CD4-positive, CD25-positive, alpha-beta regulatory T cell (primary cell): ENCODE data around the gene DCAF16. TPM values are rescaled to one million over a fixed set of nuclear protein-coding genes. Genes with fewer than 3 reads are reported as not detected.
A peak's percentile ranks its signal among the peaks of the same experiment; 100 is the strongest.

Source experiments
- ATAC-seq, 2 donors: fragments of 150-1000 bp; cut with Tn5 transposase; one replicate each; pipeline ENCODE4 v1.10.0; 2021; ENCODE audit warnings: low read depth in 2 of 2, moderate number of reproducible peaks in 2 of 2, moderate library complexity in 1 of 2
- DNase-seq, 3 donors: peaks; one replicate each; pipeline versions ENCODE4 v3.0.0 to v3.0.0-alpha.2; 2012 to 2022; ENCODE audit warnings: mixed read lengths in 1 of 3
- H3K27ac ChIP-seq: one replicate; pipeline ENCODE4 v1.7.0; 2013; ENCODE audit warnings: mild to moderate bottlenecking, low read length; ENCODE audit not compliant: insufficient read depth, poor library complexity, severe bottlenecking
- H3K27me3 ChIP-seq: one replicate; pipeline ENCODE4 v1.7.0; 2013; ENCODE audit warnings: low read length; ENCODE audit not compliant: control insufficient read depth, insufficient read depth
- H3K36me3 ChIP-seq: one replicate; pipeline ENCODE4 v1.7.0; 2013; ENCODE audit warnings: mild to moderate bottlenecking, low read length, moderate library complexity; ENCODE audit not compliant: control insufficient read depth, insufficient read depth
- H3K4me1 ChIP-seq: 2 replicates; pipeline ENCODE4 v1.7.0; 2013; ENCODE audit warnings: mild to moderate bottlenecking, low read length; ENCODE audit not compliant: insufficient read depth, control insufficient read depth, poor library complexity, severe bottlenecking
- H3K4me3 ChIP-seq: one replicate; pipeline ENCODE4 v1.7.0; 2013; ENCODE audit warnings: low read depth, mild to moderate bottlenecking, low read length, moderate library complexity
- H3K9me3 ChIP-seq, 2 experiments: 1 replicate in 1 of 2; 2 replicates in 1 of 2; pipeline ENCODE4 v1.7.0; 2013; ENCODE audit warnings: low read length in 2 of 2, mild to moderate bottlenecking in 1 of 2, moderate library complexity in 1 of 2; ENCODE audit not compliant: control insufficient read depth in 2 of 2
- H3K27ac Mint-ChIP-seq, 3 donors: one replicate each; pipeline ENCODE4 v1.8.0; 2020 to 2022; ENCODE audit warnings: mild to moderate bottlenecking in 3 of 3, mixed read lengths in 3 of 3, moderate library complexity in 2 of 3
- H3K27me3 Mint-ChIP-seq: one replicate; pipeline ENCODE4 v1.8.0; 2022; ENCODE audit warnings: mild to moderate bottlenecking, mixed read lengths
- H3K36me3 Mint-ChIP-seq: one replicate; pipeline ENCODE4 v1.8.0; 2020; ENCODE audit warnings: mixed read lengths
- H3K4me1 Mint-ChIP-seq, 4 donors: one replicate each; pipeline ENCODE4 v1.8.0; 2020 to 2022; ENCODE audit warnings: mixed read lengths in 4 of 4, mild to moderate bottlenecking in 1 of 4
- H3K4me3 Mint-ChIP-seq, 4 donors: one replicate each; pipeline ENCODE4 v1.8.0; 2020 to 2022; ENCODE audit warnings: mild to moderate bottlenecking in 4 of 4, mixed read lengths in 4 of 4, moderate library complexity in 3 of 4
- H3K9me3 Mint-ChIP-seq, 7 donors: one replicate each; pipeline ENCODE4 v1.8.0; 2020 to 2022; ENCODE audit warnings: mixed read lengths in 7 of 7, mild to moderate bottlenecking in 3 of 7, moderate library complexity in 2 of 7
- polyA plus RNA-seq, 4 donors: library from polyadenylated mRNA; unstranded; fragments of 300-500 nt; fragmentation: Illumina TruSeq; gene quantifications; one replicate each; pipeline ENCODE4 v1.2.3, GENCODE V29; 2021
- total RNA-seq: library from RNA; stranded (reverse); gene quantifications from one replicate; pipeline ENCODE4 v1.2.3, GENCODE V29; 2022

The DCAF16 gene
- total and polyA plus RNA-seq, 5 donors from 2014 or later = 16.8 to 82.3 (median 18.2) TPM

- DNase-seq (no peak), ATAC-seq (no peak)
- H3K27ac Mint-ChIP-seq = peak overlapping the region in 1 of 3 donors; percentile 79
- peak overlapping the region in 2 of 4 donors; percentile 32 to 58 for H3K4me3 Mint-ChIP-seq
- H3K9me3 Mint-ChIP-seq = no peaks in the 10 kb centered on the region
- Histone ChIP-seq H3K27me3 (no peaks in the 10 kb centered on the region), H3K4me3 (peak overlapping the region; percentile 93), H3K36me3 (peaks cover 30% of the 10 kb centered on the region), H3K27ac (no peak overlapping the region), H3K4me1 (peaks cover 45% of the 10 kb centered on the region), H3K9me3 (no peaks in the 10 kb centered on the region)
- no peaks in the 10 kb centered on the region for H3K27me3 Mint-ChIP-seq
- peaks cover 28% of the 10 kb centered on the region for H3K36me3 Mint-ChIP-seq
- peaks cover 38 to 73% (median 46%) of the 10 kb centered on the region in 4 donors for H3K4me1 Mint-ChIP-seq
Observed at GRCh38 chr4:17805580-17806155, 4.9 kb downstream of the DCAF16 start.

GRCh38 chr4:17797808-17798207 is 12.7 kb downstream of the DCAF16 start:
- Histone ChIP-seq H3K4me1 (no peaks in the 10 kb centered on the region), H3K36me3 (peaks cover 30% of the 10 kb centered on the region), H3K9me3 (no peaks in the 10 kb centered on the region), H3K4me3 (no peak overlapping the region), H3K27me3 (no peaks in the 10 kb centered on the region), H3K27ac (no peak overlapping the region)
- Mint-ChIP-seq H3K36me3 (peaks cover 28% of the 10 kb centered on the region), H3K27ac (peak overlapping the region in 1 of 3 donors; percentile 66), H3K4me3 (no peak overlapping the region), H3K9me3 (peaks cover 0 to 3% (median 0%) of the 10 kb centered on the region in 7 donors), H3K4me1 (peaks cover 19 to 32% (median 21%) of the 10 kb centered on the region in 4 donors), H3K27me3 (no peaks in the 10 kb centered on the region)
- ATAC-seq = no peak
- DNase-seq = no peak

- H3K9me3 Mint-ChIP-seq = peaks cover 0 to 4% (median 0%) of the 10 kb centered on the region in 7 donors
- Histone ChIP-seq H3K4me3 (no peak overlapping the region), H3K27me3 (no peaks in the 10 kb centered on the region), H3K4me1 (no peaks in the 10 kb centered on the region), H3K36me3 (peaks cover 17% of the 10 kb centered on the region), H3K27ac (no peak overlapping the region), H3K9me3 (no peaks in the 10 kb centered on the region)
- H3K27ac Mint-ChIP-seq = no peak overlapping the region
- no peaks in the 10 kb centered on the region for H3K27me3 Mint-ChIP-seq
- no peak overlapping the region for H3K4me3 Mint-ChIP-seq
- peaks cover 7 to 19% (median 12%) of the 10 kb centered on the region in 4 donors for H3K4me1 Mint-ChIP-seq
- DNase-seq (no peak), ATAC-seq (no peak)
- peaks cover 29% of the 10 kb centered on the region for H3K36me3 Mint-ChIP-seq
Observed at GRCh38 chr4:17794730-17795129, 15.8 kb downstream of the DCAF16 start.

GRCh38 chr4:17788956-17789355 is 21.6 kb downstream of the DCAF16 start:
- Mint-ChIP-seq H3K27ac (no peak overlapping the region), H3K36me3 (peaks cover 30% of the 10 kb centered on the region), H3K9me3 (peaks cover 0 to 4% (median 0%) of the 10 kb centered on the region in 7 donors), H3K4me1 (peaks cover 8 to 23% (median 10%) of the 10 kb centered on the region in 4 donors), H3K4me3 (no peak overlapping the region), H3K27me3 (no peaks in the 10 kb centered on the region)
- H3K27ac ChIP-seq = no peak overlapping the region
- ATAC-seq (no peak), DNase-seq (no peak)
- no peaks in the 10 kb centered on the region for H3K4me1 ChIP-seq
- H3K27me3 ChIP-seq = no peaks in the 10 kb centered on the region
- peaks cover 4% of the 10 kb centered on the region for H3K36me3 ChIP-seq
- H3K4me3 ChIP-seq = no peak overlapping the region
- H3K9me3 ChIP-seq = no peaks in the 10 kb centered on the region

GRCh38 chr4:17787315-17787714 is 23.2 kb downstream of the DCAF16 start:
- no peaks in the 10 kb centered on the region for H3K36me3 ChIP-seq
- H3K27ac ChIP-seq = no peak overlapping the region
- H3K27me3 ChIP-seq = peaks cover 4% of the 10 kb centered on the region
- H3K27me3 Mint-ChIP-seq = peaks cover 6% of the 10 kb centered on the region
- ATAC-seq (no peak), DNase-seq (no peak)
- peaks cover 0 to 1% (median 0%) of the 10 kb centered on the region in 7 donors for H3K9me3 Mint-ChIP-seq
- H3K27ac Mint-ChIP-seq = no peak overlapping the region
- H3K4me1 ChIP-seq = no peaks in the 10 kb centered on the region
- peaks cover 6 to 24% (median 10%) of the 10 kb centered on the region in 4 donors for H3K4me1 Mint-ChIP-seq
- H3K36me3 Mint-ChIP-seq = peaks cover 24% of the 10 kb centered on the region
- H3K4me3 ChIP-seq = no peak overlapping the region
- no peak overlapping the region for H3K4me3 Mint-ChIP-seq
- no peaks in the 10 kb centered on the region for H3K9me3 ChIP-seq

GRCh38 chr4:17786567-17786966 is 24.0 kb downstream of the DCAF16 start:
- peaks cover 6% of the 10 kb centered on the region for H3K27me3 ChIP-seq
- Mint-ChIP-seq H3K27ac (peak overlapping the region in 1 of 3 donors; percentile 65), H3K4me3 (no peak overlapping the region), H3K27me3 (peaks cover 14% of the 10 kb centered on the region), H3K9me3 (no peaks in the 10 kb centered on the region), H3K36me3 (peaks cover 25% of the 10 kb centered on the region), H3K4me1 (peaks cover 8 to 29% (median 16%) of the 10 kb centered on the region in 4 donors)
- peaks cover 2% of the 10 kb centered on the region for H3K4me1 ChIP-seq
- H3K36me3 ChIP-seq = no peaks in the 10 kb centered on the region
- H3K9me3 ChIP-seq = no peaks in the 10 kb centered on the region
- DNase-seq (no peak), ATAC-seq (no peak)
- no peak overlapping the region for H3K27ac ChIP-seq
- H3K4me3 ChIP-seq = no peak overlapping the region

GRCh38 chr4:17785858-17786257 is 24.7 kb downstream of the DCAF16 start:
- no peak for DNase-seq
- peaks cover 6% of the 10 kb centered on the region for H3K27me3 ChIP-seq
- no peak overlapping the region for H3K27ac Mint-ChIP-seq
- peaks cover 16% of the 10 kb centered on the region for H3K27me3 Mint-ChIP-seq
- no peaks in the 10 kb centered on the region for H3K9me3 ChIP-seq
- no peaks in the 10 kb centered on the region for H3K36me3 ChIP-seq
- peaks cover 18% of the 10 kb centered on the region for H3K36me3 Mint-ChIP-seq
- no peaks in the 10 kb centered on the region for H3K9me3 Mint-ChIP-seq
- ATAC-seq = no peak
- H3K4me1 ChIP-seq = peaks cover 9% of the 10 kb centered on the region
- H3K4me3 ChIP-seq = no peak overlapping the region
- H3K4me3 Mint-ChIP-seq = no peak overlapping the region
- H3K4me1 Mint-ChIP-seq = peaks cover 8 to 29% (median 16%) of the 10 kb centered on the region in 4 donors
- no peak overlapping the region for H3K27ac ChIP-seq
